Adrenal gland (tissue), 12 donors: Measurements from ENCODE around the gene PDHX. TPM values are rescaled to one million over a fixed set of nuclear protein-coding genes. Genes with fewer than 3 reads are reported as not detected.

Source experiments
- DNase-seq, 7 donors: peaks; one replicate each; pipeline ENCODE4 v3.0.0-alpha.2; 2019 to 2020
- H3K27ac ChIP-seq, 5 donors: fragments of 200-600 bp; sonication (generic) in 4 of 5; 1 replicate in 3 of 5; 2 replicates in 2 of 5; pipeline versions ENCODE4 v1.5.1 to v1.8.0; 2016 to 2020; ENCODE audit warnings: mild to moderate bottlenecking in 1 of 5
- H3K27me3 ChIP-seq: fragments of 200-600 bp; 2 replicates; pipeline ENCODE4 v1.8.0; 2021
- H3K36me3 ChIP-seq, 2 donors: fragments of 200-600 bp; replicated peaks in 1 of 2; 1 replicate in 1 of 2; 2 replicates in 1 of 2; pipeline versions ENCODE4 v1.5.1 to v1.8.0; 2018 to 2022
- H3K4me1 ChIP-seq, 2 donors: fragments of 200-600 bp; replicated peaks in 1 of 2; 1 replicate in 1 of 2; 2 replicates in 1 of 2; pipeline versions ENCODE4 v1.5.1 to v1.8.0; 2018 to 2021
- H3K4me3 ChIP-seq, 4 donors: fragments of 200-600 bp; sonication (generic) in 3 of 4; one replicate each; pipeline ENCODE4 v1.5.1; 2016 to 2018
- H3K9me3 ChIP-seq, 3 donors: fragments of 200-600 bp; sonication (generic) in 1 of 3; replicated peaks in 1 of 3; 1 replicate in 2 of 3; 2 replicates in 1 of 3; pipeline versions ENCODE4 v1.5.1 to v1.8.0; 2016 to 2021
- POLR2A ChIP-seq, 2 donors: fragments of 450-650 bp; IDR thresholded peaks; one replicate each; pipeline ENCODE4 v1.6.1; 2017; ENCODE audit warnings: antibody characterized with exemption in 2 of 2, mild to moderate bottlenecking in 2 of 2, moderate library complexity in 1 of 2
- WGBS, 4 donors: extraction: QIAGEN DNeasy Blood & Tissue Kit in 2 of 4; methylation state at CpG; one replicate each; pipeline versions ENCODE4 v1.1.5 to v1.1.7; 2013 to 2017; 5-methylcytosine and 5-hydroxymethylcytosine counted together
- intact Hi-C, 2 donors: fragments of 100-400 bp; cut with DNase I; formaldehyde crosslinking; loops; one replicate each; pipeline versions ENCODE4 v1.14.1 to v1.15.0; 2022 to 2023
- polyA plus RNA-seq, 3 donors: library from polyadenylated mRNA; stranded (reverse); fragments of 200-250 nt in 2 of 3; fragments of 350-450 nt in 1 of 3; fragmentation: Illumina TruSeq in 1 of 3; extraction: RNeasy Lipid Tissue Mini Kit (QIAGEN cat#74804) in 1 of 3; gene quantifications; one replicate each; pipeline ENCODE4 v1.2.3, GENCODE V29; 2013 to 2014
- total RNA-seq, 9 donors: library from RNA; depleted of rRNA in 4 of 9; stranded (reverse); fragments of >200 nt in 4 of 9; fragments of 120-200 nt in 1 of 9; fragmentation: NEBNext Ultra II Directional in 1 of 9; extraction: Animal tissue kit (Norgen Biotek cat#: 25700) in 1 of 9; gene quantifications; one replicate each; pipeline versions ENCODE4 v1.1.0 to v1.2.4, GENCODE V29; 2013 to 2023
- TF ChIP-seq, protein P1 (sequence below), 6 experiments: fragments of 450-650 bp in 4 of 6; fragments of 200-600 bp in 2 of 6; sonication (generic) in 1 of 6; IDR thresholded peaks; 1 replicate in 5 of 6; 2 replicates in 1 of 6; pipeline versions ENCODE4 v1.5.1 to v1.8.0; 2016 to 2021; ENCODE audit warnings: antibody characterized with exemption in 6 of 6, mild to moderate bottlenecking in 2 of 6, moderate library complexity in 1 of 6
- donor health status: healthy with polysubstance abuse.
- donor health status: Bipolar disorder and iron deficiency.
- donor health status: DM: yes; HTN: yes; CAD: no.
- donor health status: DM: no; HTN: no; CAD: no.
- donor health status: DM: no; HTN: no; CAD: no.
- donor health status: DM: yes; HTN: yes; CAD: no.

Gene PDHX
- total and polyA plus RNA-seq, 12 donors: 13.9 to 98.4 (median 45.6) TPM

DNA sequence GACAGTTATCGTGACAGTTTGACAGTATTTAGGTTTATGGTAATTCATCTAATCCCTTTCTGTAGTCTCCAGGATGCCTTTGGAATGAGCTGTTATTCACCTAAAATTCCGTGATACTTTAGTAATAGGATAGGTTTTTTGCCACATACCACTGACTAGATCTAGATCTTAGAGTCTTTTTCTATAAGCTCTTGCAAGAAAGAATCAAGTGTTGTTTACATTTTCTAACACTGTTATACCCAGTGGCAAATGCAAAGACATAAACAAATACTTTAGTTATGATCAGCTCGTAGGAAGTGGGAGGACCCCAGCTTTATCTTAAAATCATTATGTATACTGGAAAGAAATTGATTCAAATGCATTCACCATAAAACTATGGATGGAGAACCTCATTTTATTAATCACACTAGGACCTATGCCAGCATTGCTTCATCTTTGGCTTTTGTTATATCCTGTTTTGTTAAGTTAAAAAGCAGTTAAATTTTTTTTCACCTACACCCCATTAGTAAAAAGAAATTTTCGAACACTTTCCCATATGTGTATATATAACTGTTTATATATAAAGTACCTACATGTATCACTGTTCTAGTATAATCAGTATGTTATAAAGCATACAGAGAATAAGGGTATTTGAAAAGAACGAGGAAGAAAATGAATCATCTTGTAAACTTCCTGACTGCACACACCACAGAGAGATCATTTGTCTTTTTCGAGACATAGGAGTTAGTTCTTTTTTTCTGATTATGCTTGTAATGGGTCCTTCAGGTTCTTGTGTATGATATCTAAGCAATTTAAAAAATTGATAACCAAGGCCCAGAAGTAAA, 60.9 kb downstream of the PDHX start:
- no peaks in the 10 kb centered on the region for H3K36me3 ChIP-seq
- DNase-seq: no peak

DNA sequence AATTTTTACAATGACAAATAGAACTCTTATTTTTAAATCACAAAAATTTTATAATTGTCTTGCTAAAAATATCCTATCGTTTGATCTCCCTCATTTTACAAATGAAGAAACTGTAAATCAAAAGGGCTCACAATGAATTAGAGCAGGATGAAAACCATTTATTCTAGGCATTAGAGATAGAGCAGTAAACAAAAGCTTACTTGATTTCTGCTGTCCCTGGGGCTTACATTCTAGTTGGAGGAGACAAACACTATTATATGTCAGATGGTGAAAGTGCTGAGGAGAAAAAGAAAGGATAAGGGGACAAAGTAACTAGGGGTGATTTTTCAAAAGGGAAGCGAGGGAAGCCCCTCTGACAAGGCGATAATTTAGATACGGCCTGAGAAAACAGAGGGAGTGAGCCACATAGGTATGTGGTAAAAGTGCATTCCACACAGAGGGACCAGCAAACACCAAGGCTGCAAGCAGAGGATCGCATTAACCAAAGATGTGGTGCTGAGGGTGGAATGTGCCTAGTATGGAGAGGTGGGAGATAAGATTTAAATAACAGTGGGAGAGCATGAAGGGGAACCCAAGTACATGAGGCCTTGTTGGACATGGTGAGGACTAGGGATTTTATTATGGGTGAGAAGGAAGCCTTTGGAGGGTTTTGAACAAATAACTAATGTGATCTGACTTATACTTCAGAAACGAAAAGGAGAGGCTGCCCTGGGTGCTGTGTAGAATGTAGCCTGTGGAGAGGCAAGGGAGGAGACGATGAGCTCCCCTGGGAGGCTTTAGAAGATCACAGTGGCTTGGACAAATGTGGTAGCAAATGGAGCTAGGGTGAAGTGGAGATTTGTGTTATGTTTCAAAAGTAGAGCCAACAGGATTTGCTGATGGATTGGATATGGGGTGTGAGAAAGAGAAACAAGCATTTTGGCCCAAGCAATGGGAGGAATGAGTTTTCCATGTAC, 62.1 kb downstream of the PDHX start:
- Histone ChIP-seq H3K27me3 (no peaks in the 10 kb centered on the region), H3K9me3 (no peaks in the 10 kb centered on the region), H3K4me1 (peaks cover 0 to 9% of the 10 kb centered on the region in 2 donors), H3K36me3 (no peaks in the 10 kb centered on the region), H3K4me3 (no peak overlapping the region), H3K27ac (no peak overlapping the region)
- no peak for DNase-seq
- TF ChIP-seq POLR2A (IDR thresholded peaks at IDR 0.05): no peak
- TF ChIP-seq, protein P1, sequence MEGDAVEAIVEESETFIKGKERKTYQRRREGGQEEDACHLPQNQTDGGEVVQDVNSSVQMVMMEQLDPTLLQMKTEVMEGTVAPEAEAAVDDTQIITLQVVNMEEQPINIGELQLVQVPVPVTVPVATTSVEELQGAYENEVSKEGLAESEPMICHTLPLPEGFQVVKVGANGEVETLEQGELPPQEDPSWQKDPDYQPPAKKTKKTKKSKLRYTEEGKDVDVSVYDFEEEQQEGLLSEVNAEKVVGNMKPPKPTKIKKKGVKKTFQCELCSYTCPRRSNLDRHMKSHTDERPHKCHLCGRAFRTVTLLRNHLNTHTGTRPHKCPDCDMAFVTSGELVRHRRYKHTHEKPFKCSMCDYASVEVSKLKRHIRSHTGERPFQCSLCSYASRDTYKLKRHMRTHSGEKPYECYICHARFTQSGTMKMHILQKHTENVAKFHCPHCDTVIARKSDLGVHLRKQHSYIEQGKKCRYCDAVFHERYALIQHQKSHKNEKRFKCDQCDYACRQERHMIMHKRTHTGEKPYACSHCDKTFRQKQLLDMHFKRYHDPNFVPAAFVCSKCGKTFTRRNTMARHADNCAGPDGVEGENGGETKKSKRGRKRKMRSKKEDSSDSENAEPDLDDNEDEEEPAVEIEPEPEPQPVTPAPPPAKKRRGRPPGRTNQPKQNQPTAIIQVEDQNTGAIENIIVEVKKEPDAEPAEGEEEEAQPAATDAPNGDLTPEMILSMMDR (IDR thresholded peaks at IDR 0.05): no peak
- intact Hi-C loops: no loop called here
- 82 to 88% (median 86%) methylated on average over 7 of the region's 7 CpGs for WGBS, 4 donors

More for the DNA sequence above, 60.9 kb downstream of the PDHX start:
- WGBS, 4 donors: 42 to 52% (median 50%) methylated on average over 6 of the region's 6 CpGs
- Histone ChIP-seq H3K9me3 (no peaks in the 10 kb centered on the region), H3K4me1 (peaks cover 0 to 9% of the 10 kb centered on the region in 2 donors), H3K4me3 (no peak overlapping the region), H3K27ac (no peak overlapping the region), H3K27me3 (no peaks in the 10 kb centered on the region)
- TF ChIP-seq, protein P1 (IDR thresholded peaks at IDR 0.05): no peak
- TF ChIP-seq POLR2A (IDR thresholded peaks at IDR 0.05): no peak
- intact Hi-C loops: no loop called here

DNA sequence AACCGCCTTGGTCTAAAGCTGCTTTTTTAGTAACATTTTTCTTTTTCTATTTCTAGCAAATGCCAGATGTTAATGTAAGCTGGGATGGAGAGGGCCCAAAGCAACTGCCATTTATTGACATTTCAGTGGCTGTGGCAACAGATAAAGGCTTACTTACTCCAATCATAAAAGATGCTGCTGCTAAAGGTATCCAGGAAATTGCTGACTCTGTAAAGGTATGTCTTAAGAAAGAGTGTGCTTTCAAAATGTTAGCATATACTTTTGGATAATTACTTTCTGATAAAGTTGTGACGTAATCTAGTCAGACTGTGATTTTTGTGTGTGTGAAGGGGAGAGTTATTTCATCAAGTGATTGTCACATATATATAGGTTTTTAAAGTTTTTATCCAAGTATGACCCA, 68.1 kb downstream of the PDHX start:
- WGBS, 4 donors: 93 to 98% (median 97%) methylated on average over 2 of the region's 2 CpGs
- H3K9me3 ChIP-seq: no peaks in the 10 kb centered on the region
- H3K4me3 ChIP-seq: no peak overlapping the region
- intact Hi-C loops: no loop called here
- TF ChIP-seq, protein P1 (IDR thresholded peaks at IDR 0.05): no peak
- TF ChIP-seq POLR2A (IDR thresholded peaks at IDR 0.05): no peak
- peaks cover 0 to 9% of the 10 kb centered on the region in 2 donors for H3K4me1 ChIP-seq
- H3K36me3 ChIP-seq: peaks cover 0 to 13% of the 10 kb centered on the region in 2 donors
- H3K27ac ChIP-seq: no peak overlapping the region
- no peaks in the 10 kb centered on the region for H3K27me3 ChIP-seq
- DNase-seq: no peak

DNA sequence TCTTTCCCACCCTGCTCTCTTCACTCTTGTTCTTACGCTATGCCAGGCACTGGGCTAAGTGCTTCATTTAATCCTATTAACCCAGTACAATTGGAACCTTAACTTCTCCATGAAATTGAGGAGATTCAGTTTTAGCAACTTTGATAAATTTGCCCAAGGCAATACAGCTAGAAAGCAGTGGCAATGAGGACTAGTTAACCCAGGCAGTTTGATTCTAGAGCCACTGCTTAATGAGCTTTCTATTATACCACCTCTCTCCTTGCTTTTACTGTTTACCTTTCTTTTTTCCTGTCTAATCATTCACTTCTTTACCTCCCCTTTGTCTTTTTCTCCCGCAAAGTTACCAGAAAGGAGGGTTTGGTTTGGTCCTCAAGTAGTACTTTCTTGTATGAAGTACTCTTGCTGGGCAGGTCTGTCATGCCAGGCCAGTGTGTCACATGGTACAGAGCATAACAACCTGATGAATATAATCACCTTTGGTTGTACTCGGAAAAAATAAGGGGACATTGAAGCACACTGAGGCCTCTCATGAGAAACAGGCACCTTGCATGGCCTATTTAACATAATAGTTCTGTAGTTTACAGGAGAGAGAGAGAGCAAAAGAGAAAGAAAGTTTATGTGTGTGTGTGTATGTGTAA, 70.6 kb downstream of the PDHX start:
- Histone ChIP-seq H3K4me3 (no peak overlapping the region), H3K36me3 (peaks cover 0 to 19% of the 10 kb centered on the region in 2 donors), H3K27me3 (no peaks in the 10 kb centered on the region), H3K9me3 (no peaks in the 10 kb centered on the region), H3K4me1 (peaks cover 0 to 9% of the 10 kb centered on the region in 2 donors), H3K27ac (no peak overlapping the region)
- intact Hi-C loops: no loop called here
- no peak for DNase-seq
- TF ChIP-seq POLR2A (IDR thresholded peaks at IDR 0.05): no peak
- TF ChIP-seq, protein P1 (IDR thresholded peaks at IDR 0.05): no peak
- 92 to 96% (median 94%) methylated on average over 3 of the region's 3 CpGs for WGBS, 4 donors
